ENCODE data around the gene DOCK2.

DNA sequence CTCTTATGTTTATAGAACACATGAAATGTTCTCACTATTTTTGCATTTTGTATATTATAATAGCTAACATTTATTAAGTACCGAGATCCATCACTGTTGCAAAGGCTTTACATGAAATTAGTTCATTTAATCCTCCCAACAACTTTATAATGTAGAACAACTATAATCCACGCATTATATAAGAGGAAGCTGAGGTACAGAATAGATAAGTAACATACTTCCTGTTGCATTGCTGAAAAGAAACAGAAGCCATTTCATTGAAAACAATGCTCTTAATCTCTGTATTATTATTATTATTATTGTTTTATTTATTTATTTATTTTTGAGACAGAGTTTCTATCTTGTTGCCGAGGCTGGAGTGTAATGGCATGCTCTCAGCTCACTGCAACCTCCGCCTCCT, 351.1 kb downstream of the DOCK2 start:
- TF ChIP-seq POLR2AphosphoS5 (IDR thresholded peaks at IDR 0.05; ENCODE audit: low read depth, low read length) (no peak), TCF7L2 (IDR thresholded peaks at IDR 0.05; ENCODE audit: low read depth, low read length) (no peak)
- TF ChIP-seq, protein P1, sequence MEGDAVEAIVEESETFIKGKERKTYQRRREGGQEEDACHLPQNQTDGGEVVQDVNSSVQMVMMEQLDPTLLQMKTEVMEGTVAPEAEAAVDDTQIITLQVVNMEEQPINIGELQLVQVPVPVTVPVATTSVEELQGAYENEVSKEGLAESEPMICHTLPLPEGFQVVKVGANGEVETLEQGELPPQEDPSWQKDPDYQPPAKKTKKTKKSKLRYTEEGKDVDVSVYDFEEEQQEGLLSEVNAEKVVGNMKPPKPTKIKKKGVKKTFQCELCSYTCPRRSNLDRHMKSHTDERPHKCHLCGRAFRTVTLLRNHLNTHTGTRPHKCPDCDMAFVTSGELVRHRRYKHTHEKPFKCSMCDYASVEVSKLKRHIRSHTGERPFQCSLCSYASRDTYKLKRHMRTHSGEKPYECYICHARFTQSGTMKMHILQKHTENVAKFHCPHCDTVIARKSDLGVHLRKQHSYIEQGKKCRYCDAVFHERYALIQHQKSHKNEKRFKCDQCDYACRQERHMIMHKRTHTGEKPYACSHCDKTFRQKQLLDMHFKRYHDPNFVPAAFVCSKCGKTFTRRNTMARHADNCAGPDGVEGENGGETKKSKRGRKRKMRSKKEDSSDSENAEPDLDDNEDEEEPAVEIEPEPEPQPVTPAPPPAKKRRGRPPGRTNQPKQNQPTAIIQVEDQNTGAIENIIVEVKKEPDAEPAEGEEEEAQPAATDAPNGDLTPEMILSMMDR (IDR thresholded peaks at IDR 0.05), result no peak
- TF ChIP-seq, protein P2, sequence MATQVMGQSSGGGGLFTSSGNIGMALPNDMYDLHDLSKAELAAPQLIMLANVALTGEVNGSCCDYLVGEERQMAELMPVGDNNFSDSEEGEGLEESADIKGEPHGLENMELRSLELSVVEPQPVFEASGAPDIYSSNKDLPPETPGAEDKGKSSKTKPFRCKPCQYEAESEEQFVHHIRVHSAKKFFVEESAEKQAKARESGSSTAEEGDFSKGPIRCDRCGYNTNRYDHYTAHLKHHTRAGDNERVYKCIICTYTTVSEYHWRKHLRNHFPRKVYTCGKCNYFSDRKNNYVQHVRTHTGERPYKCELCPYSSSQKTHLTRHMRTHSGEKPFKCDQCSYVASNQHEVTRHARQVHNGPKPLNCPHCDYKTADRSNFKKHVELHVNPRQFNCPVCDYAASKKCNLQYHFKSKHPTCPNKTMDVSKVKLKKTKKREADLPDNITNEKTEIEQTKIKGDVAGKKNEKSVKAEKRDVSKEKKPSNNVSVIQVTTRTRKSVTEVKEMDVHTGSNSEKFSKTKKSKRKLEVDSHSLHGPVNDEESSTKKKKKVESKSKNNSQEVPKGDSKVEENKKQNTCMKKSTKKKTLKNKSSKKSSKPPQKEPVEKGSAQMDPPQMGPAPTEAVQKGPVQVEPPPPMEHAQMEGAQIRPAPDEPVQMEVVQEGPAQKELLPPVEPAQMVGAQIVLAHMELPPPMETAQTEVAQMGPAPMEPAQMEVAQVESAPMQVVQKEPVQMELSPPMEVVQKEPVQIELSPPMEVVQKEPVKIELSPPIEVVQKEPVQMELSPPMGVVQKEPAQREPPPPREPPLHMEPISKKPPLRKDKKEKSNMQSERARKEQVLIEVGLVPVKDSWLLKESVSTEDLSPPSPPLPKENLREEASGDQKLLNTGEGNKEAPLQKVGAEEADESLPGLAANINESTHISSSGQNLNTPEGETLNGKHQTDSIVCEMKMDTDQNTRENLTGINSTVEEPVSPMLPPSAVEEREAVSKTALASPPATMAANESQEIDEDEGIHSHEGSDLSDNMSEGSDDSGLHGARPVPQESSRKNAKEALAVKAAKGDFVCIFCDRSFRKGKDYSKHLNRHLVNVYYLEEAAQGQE (IDR thresholded peaks at IDR 0.05; ENCODE audit: insufficient read depth in 1 of 2, low read depth in 2 of 2, low read length in 1 of 2), result no peak
